ENCODE results near the gene DDA1.
"Not testable (repeated sequence)": the region's sequence is repeated elsewhere in the genome, so short reads cannot be mapped to it uniquely, and the experiment has no call there.

DDA1 gene

GRCh38 chr19:17359905-17360800 lies 50.8 kb downstream of the DDA1 start:
- H3K36me3 ChIP-seq (ENCODE audit: insufficient read depth, low read length) = no peaks in the 10 kb centered on the region
- no peak overlapping the region for H3K27ac ChIP-seq
- no peaks in the 10 kb centered on the region for H3K9me3 ChIP-seq (ENCODE audit: low read depth, low read length)
- no peak for DNase-seq (ENCODE audit: low read depth, low spot score)
- TF ChIP-seq POLR2AphosphoS5 (IDR thresholded peaks at IDR 0.05; ENCODE audit: borderline replicate concordance, low read depth, low read length) = no peak
- no peak for TF ChIP-seq FOXP2 (optimal IDR thresholded peaks at IDR 0.05; ENCODE audit: control extremely low read depth, extremely low read length, insufficient read depth)
- TF ChIP-seq EZH2 (IDR thresholded peaks at IDR 0.05) = no peak
- H3K4me3 ChIP-seq = no peak overlapping the region
- no peak overlapping the region for H3K9ac ChIP-seq (ENCODE audit: insufficient read length)

GRCh38 chr19:17363852-17364605 lies 54.7 kb downstream of the DDA1 start:
- not testable (repeated sequence) for H3K36me3 ChIP-seq (ENCODE audit: insufficient read depth, low read length); H3K9ac ChIP-seq (ENCODE audit: insufficient read length); H3K27ac ChIP-seq; H3K4me3 ChIP-seq; H3K9me3 ChIP-seq (ENCODE audit: low read depth, low read length); DNase-seq (ENCODE audit: low read depth, low spot score)

GRCh38 chr19:17365361-17365760 lies 56.0 kb downstream of the DDA1 start:
- H3K27ac ChIP-seq = no peak overlapping the region
- TF ChIP-seq EZH2 (IDR thresholded peaks at IDR 0.05) (no peak), POLR2AphosphoS5 (IDR thresholded peaks at IDR 0.05; ENCODE audit: borderline replicate concordance, low read depth, low read length) (no peak), FOXP2 (optimal IDR thresholded peaks at IDR 0.05; ENCODE audit: control extremely low read depth, extremely low read length, insufficient read depth) (no peak)
- no peaks in the 10 kb centered on the region for H3K9me3 ChIP-seq (ENCODE audit: low read depth, low read length)
- no peaks in the 10 kb centered on the region for H3K36me3 ChIP-seq (ENCODE audit: insufficient read depth, low read length)
- no peak overlapping the region for H3K9ac ChIP-seq (ENCODE audit: insufficient read length)
- no peak for DNase-seq (ENCODE audit: low read depth, low spot score)
- H3K4me3 ChIP-seq = no peak overlapping the region

GRCh38 chr19:17370026-17370587 lies 60.7 kb downstream of the DDA1 start:
- H3K27ac ChIP-seq = no peak overlapping the region
- no peaks in the 10 kb centered on the region for H3K36me3 ChIP-seq (ENCODE audit: insufficient read depth, low read length)
- TF ChIP-seq POLR2AphosphoS5 (IDR thresholded peaks at IDR 0.05; ENCODE audit: borderline replicate concordance, low read depth, low read length) (no peak), FOXP2 (optimal IDR thresholded peaks at IDR 0.05; ENCODE audit: control extremely low read depth, extremely low read length, insufficient read depth) (no peak), EZH2 (IDR thresholded peaks at IDR 0.05) (no peak)
- no peak overlapping the region for H3K9ac ChIP-seq (ENCODE audit: insufficient read length)
- H3K9me3 ChIP-seq (ENCODE audit: low read depth, low read length) = no peaks in the 10 kb centered on the region
- DNase-seq (ENCODE audit: low read depth, low spot score) = no peak
- no peak overlapping the region for H3K4me3 ChIP-seq

Data from SK-N-MC (cell line).